Right forelimb (tissue), 1 donor: ENCODE measurements around the gene AGPAT2.

Experiments used
- DNase-seq: peaks from one replicate; pipeline ENCODE4 v3.0.0-alpha.2; 2018

Gene AGPAT2

DNA sequence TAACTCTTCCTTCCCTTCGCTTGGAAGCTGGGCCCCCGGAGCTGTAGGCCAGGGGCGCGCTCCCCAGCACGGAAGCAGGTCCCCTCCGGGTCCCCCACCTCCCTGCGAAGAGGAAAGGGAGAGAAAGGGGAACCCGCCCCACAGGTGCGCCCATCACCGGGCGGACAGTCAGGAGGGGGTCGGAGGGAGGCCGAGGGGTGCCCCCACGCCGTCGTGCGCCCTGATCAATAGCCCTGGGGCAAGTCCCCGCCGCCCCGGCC, 793 bp downstream of the AGPAT2 start:
- DNase-seq, result no peak

GRCh38 chr9:136685790-136686533, 1.3 kb downstream of the AGPAT2 start:
- DNase-seq, result no peak

- DNase-seq, result no peak
Observed at GRCh38 chr9:136685216-136685615, 2.0 kb downstream of the AGPAT2 start.

GRCh38 chr9:136684799-136685198, 2.5 kb downstream of the AGPAT2 start:
- DNase-seq, result no peak

GRCh38 chr9:136684339-136684738, 2.9 kb downstream of the AGPAT2 start:
- DNase-seq, result no peak

- DNase-seq, result no peak
Observed at GRCh38 chr9:136683755-136684154, 3.5 kb downstream of the AGPAT2 start.

GRCh38 chr9:136683173-136683745, 4.0 kb downstream of the AGPAT2 start:
- DNase-seq, result no peak

DNA sequence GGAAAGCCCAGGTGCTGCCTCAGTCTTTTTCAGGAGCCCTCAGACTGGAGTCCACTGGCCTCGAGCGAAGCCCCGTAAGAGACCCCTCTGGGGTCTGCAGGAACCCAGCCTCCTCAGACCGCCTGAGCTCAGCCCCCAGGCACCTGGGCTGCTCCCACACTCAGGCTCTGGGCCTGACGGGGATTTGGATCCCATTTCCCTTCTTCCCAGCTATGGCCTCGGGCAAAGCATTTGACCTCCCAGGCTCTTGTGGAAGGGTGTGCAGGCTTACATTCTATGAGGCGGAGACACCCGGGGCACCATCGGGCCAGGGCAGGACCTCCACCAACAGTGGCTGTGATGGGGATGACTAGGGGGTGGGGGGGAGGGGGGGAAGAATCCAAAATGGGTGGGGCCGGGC, 4.5 kb downstream of the AGPAT2 start:
- DNase-seq, result no peak

DNA sequence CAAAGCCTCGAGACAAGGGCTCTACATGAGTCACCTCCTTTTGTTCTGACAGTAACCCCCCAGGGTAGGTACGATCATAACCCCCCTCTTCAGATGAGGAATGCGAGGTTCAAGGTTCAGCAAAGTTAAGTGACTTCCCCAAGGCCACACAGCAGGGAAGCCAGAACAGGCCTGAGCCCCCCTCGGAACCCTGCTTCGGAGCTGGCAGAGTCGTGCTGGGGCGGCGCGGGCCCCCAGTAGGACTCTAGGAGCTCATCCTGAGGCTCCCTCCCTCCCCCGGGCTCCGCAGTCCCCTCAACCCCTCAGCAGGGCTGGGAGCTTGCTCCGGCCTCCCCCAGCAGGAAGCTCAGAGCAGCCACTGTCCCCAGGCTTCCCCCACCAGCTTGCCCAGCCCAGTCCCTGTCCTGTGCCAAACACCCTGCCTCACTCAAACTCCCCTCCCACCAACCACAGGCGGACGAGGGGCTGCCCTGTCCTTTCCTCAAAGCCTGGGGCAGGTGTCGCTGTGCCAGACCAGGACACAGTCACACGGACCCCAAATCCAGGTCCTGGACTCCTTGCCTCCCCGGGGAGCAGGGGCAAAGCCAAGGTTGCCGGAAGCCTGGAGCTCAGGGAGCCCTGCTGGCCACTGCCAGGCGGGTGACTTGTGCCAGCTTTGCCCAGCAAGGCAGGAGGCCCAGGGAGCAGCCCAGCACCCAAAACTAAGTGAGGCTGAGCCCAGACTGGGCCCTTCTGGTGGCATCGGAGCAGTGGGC, 5.1 kb downstream of the AGPAT2 start:
- DNase-seq, result no peak

GRCh38 chr9:136681029-136681428, 6.2 kb downstream of the AGPAT2 start:
- DNase-seq, result no peak

DNA sequence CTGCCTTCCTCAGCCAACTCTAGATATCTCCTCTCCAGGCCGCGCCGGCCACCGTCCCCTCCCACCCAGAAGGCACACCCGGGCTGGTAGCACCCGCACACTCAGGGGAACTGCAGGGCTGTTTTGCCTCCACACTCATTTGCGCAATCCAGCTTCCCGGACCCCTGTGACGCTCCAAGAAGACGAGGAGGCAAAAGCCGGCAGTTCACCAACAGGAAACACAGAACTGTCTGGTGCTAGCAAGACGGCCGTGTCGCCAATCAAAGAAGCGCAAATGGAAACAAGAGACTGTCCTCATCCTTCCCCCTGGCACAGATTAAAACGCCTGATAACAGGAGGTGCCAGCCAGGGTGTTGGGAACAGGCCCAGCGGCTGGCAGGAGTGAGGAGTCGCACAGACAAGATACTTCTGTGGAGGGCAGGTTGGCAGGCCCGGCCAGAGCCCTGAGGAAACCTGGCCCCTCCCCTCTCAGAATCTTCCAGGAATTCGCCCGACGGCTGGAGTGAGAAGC, 7.8 kb downstream of the AGPAT2 start:
- no peak for DNase-seq

DNA sequence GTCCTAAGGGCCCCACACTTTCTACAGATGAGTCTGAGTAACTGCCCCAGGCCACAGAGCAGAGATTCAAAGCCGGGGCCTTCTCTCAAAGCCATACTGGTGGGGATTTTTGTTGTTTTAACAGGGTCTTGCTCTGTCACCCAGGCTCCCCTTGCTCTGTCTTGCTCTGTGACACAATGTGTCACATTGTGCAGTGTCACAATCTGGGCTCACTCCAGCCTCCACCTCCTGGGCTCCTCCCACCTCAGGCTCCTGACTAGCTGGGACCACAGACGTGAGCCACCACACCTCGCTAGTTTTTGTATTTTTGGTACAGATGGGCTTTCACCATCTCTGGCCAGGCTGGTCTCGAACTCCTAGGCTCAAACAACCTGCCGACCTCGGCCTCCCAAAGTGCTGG, 8.6 kb downstream of the AGPAT2 start:
- DNase-seq, result no peak

GRCh38 chr9:136678034-136678433, 9.2 kb downstream of the AGPAT2 start:
- DNase-seq, result no peak

DNA sequence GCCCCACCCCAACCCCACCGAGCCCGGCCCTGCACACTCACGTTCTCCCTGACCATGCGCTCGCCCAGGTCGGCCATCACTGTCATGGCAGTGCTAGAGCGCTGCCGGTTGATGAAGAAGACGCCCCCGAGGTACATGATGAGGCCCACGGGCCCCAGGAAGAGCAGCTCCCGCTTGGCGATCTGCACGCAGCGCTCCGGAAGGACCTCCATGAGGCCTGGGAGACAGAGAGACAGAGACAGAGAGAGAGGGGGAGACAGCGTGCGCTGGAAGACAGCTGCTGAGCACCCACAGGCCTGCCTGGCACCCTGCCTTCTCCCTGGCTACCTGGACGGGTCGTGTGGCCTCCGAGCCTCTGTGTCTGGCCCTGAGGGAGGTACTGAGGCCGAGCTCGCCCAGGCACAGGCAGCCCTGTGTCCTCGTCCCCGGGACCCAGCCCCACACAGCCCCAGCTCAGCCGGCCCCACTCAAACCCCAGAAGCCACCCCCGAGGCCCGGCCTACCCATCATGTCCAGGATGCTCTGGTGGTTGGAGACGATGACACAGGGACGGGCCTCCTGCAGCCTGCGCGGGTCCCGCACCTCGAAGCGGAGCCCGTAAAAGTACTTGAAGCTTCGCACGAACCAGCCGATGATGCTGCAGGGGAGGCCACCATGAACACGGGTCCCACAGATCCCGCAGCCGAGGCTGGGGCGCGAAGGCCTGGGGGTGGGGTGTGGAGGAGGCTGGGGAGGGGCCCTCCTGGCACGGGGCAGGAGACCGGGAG, 10.2 kb downstream of the AGPAT2 start:
- DNase-seq, result no peak

GRCh38 chr9:136676297-136676794, 10.9 kb downstream of the AGPAT2 start:
- DNase-seq, result no peak

DNA sequence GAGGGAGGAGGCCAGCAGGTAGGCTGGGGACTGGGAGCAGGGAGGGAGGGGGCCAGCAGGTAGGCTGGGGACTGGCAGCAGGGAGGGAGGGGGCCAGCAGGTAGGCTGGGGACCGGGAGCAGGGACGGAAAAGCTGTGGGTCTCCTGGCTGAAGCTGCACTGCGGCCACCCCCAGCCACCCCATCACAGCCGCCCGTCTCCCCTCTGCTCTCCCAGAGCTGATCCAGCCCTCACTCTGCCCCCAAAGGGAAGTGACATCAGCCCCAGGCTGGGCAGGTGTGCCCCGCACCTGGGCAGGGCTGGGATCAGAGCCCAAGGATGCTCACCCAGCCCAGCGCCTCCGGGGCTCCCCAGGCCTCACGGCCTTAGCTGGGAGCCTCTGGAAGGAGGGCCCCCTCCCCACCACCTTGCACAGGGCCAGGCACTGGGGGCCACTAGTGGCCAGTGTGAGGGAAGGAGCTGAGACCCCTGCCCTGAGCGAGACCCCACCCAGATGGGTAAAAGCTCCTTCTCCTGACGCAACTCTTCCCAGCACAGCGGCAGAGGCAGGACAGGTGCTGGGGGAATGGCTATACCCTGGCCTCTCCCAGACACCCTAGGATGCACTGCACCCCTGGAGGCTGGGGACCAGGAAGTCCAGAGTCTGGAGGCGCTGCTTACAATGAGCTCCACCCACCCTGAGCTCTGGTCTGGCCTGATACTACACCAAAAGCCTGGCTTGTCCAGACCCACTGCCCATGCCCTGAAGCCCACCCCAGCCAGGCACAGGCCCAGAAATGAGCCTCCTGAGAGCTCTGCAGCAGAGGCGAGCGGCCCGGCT, 11.6 kb downstream of the AGPAT2 start:
- DNase-seq, result no peak

- no peak for DNase-seq
Observed at GRCh38 chr9:136674786-136675349, 12.4 kb downstream of the AGPAT2 start.

GRCh38 chr9:136673975-136674785, 13.1 kb downstream of the AGPAT2 start:
- DNase-seq, result no peak

- DNase-seq, result no peak
Observed at GRCh38 chr9:136673088-136673974, 13.9 kb downstream of the AGPAT2 start.
